Measurements from ENCODE around the gene PRR20C. TPM values are rescaled to one million over a fixed set of nuclear protein-coding genes. Genes with fewer than 3 reads are reported as not detected.
"Not testable (repeated sequence)": the region's sequence is repeated elsewhere in the genome, so short reads cannot be mapped to it uniquely, and the experiment has no call there.

PRR20C gene
- total RNA-seq, 1 experiment from 2014 or later = not detected

GRCh38 chr13:57147188-57147587 lies 6.7 kb upstream of the PRR20C start, which contains the start of gene PRR20B:
Gene PRR20B (plus strand): TSS chr13:57147488. CDS start chr13:57147875, 387 bp downstream.
- H3K9me3 ChIP-seq (ENCODE audit: low read depth, low read length, poor library complexity, severe bottlenecking); CTCF ChIA-PET; H3K4me1 ChIP-seq (ENCODE audit: insufficient read depth, low read length, poor library complexity, severe bottlenecking); H3K27ac ChIP-seq (ENCODE audit: low read depth, low read length, poor library complexity, severe bottlenecking); H3K36me3 ChIP-seq (ENCODE audit: insufficient read depth, low read length, poor library complexity, severe bottlenecking); BruUV-seq (replicated peaks); POLR2A ChIA-PET (ENCODE audit: low non-redundant PET); DNase-seq (ENCODE audit: low spot score); H3K27me3 ChIP-seq (replicated peaks; ENCODE audit: insufficient read depth, low read depth, low read length, poor library complexity); intact Hi-C loops (cut with micrococcal nuclease; ENCODE audit: unreplicated experiment); H3K4me3 ChIP-seq (ENCODE audit: low read depth, low read length, poor library complexity, severe bottlenecking): not testable (repeated sequence)

DNA sequence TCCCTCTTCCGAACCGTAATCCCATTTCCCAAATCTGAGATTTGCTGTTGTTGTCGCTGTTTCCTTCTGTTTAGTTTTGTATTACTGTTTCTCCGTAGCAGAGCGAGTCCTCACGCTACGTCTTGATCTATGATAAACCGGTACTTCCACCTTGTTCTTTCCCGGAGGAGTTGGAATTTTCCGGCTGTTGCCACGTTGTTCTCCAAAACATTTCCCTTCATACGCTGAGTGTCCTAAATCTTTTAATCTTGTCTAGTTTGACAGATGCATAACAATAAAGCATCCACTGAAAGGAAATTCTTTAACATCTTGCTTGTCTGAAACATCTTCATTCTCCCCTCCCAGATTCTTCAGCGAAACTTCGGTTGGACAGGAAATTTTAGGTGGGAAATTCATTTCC lies 5.8 kb upstream of the PRR20C start:
- CTCF ChIA-PET; H3K4me1 ChIP-seq (ENCODE audit: insufficient read depth, low read length, poor library complexity, severe bottlenecking); H3K36me3 ChIP-seq (ENCODE audit: insufficient read depth, low read length, poor library complexity, severe bottlenecking); POLR2A ChIA-PET (ENCODE audit: low non-redundant PET); H3K27me3 ChIP-seq (replicated peaks; ENCODE audit: insufficient read depth, low read depth, low read length, poor library complexity); H3K27ac ChIP-seq (ENCODE audit: low read depth, low read length, poor library complexity, severe bottlenecking); H3K9me3 ChIP-seq (ENCODE audit: low read depth, low read length, poor library complexity, severe bottlenecking); intact Hi-C loops (cut with micrococcal nuclease; ENCODE audit: unreplicated experiment); H3K4me3 ChIP-seq (ENCODE audit: low read depth, low read length, poor library complexity, severe bottlenecking); DNase-seq (ENCODE audit: low spot score); BruUV-seq (replicated peaks): not testable (repeated sequence)

GRCh38 chr13:57160332-57160731 lies 6.5 kb downstream of the PRR20C start, which contains the start of gene PRR20D:
Gene PRR20D (plus strand): TSS chr13:57160632. CDS start chr13:57161019, 387 bp downstream.
- H3K9me3 ChIP-seq (ENCODE audit: low read depth, low read length, poor library complexity, severe bottlenecking); H3K36me3 ChIP-seq (ENCODE audit: insufficient read depth, low read length, poor library complexity, severe bottlenecking); CTCF ChIA-PET; H3K4me3 ChIP-seq (ENCODE audit: low read depth, low read length, poor library complexity, severe bottlenecking); POLR2A ChIA-PET (ENCODE audit: low non-redundant PET); intact Hi-C loops (cut with micrococcal nuclease; ENCODE audit: unreplicated experiment); H3K27me3 ChIP-seq (replicated peaks; ENCODE audit: insufficient read depth, low read depth, low read length, poor library complexity); BruUV-seq (replicated peaks); H3K27ac ChIP-seq (ENCODE audit: low read depth, low read length, poor library complexity, severe bottlenecking); H3K4me1 ChIP-seq (ENCODE audit: insufficient read depth, low read length, poor library complexity, severe bottlenecking); DNase-seq (ENCODE audit: low spot score): not testable (repeated sequence)

DNA sequence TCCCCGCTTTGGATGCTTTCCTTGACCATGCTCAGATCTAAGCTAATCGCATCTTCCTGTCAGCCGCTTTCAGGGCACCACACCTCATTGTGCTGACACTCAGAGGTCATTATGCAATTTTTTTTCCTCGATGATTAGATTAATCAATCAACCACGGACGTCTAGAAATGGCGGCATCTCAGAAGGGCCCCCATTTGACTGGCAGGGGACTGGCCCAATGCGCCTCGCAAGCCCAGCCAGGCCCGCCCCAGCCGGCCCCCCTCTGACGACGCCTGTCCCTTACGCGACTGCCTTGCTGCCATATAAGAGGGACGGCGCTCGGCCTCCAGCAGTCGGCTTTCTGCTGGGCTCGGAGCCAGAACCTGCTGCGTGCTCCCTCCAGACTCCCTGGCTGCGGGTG lies 13.0 kb downstream of the PRR20C start, which contains the start of gene PRR20E:
Gene PRR20E (plus strand): TSS at position 301 of the 400 bp plus-strand sequence. CDS start 387 bp downstream, outside the sequence.
- H3K27ac ChIP-seq (ENCODE audit: low read depth, low read length, poor library complexity, severe bottlenecking); H3K27me3 ChIP-seq (replicated peaks; ENCODE audit: insufficient read depth, low read depth, low read length, poor library complexity); H3K36me3 ChIP-seq (ENCODE audit: insufficient read depth, low read length, poor library complexity, severe bottlenecking); BruUV-seq (replicated peaks); DNase-seq (ENCODE audit: low spot score); CTCF ChIA-PET; POLR2A ChIA-PET (ENCODE audit: low non-redundant PET); H3K4me1 ChIP-seq (ENCODE audit: insufficient read depth, low read length, poor library complexity, severe bottlenecking); H3K4me3 ChIP-seq (ENCODE audit: low read depth, low read length, poor library complexity, severe bottlenecking); H3K9me3 ChIP-seq (ENCODE audit: low read depth, low read length, poor library complexity, severe bottlenecking); intact Hi-C loops (cut with micrococcal nuclease; ENCODE audit: unreplicated experiment): not testable (repeated sequence)

DNA sequence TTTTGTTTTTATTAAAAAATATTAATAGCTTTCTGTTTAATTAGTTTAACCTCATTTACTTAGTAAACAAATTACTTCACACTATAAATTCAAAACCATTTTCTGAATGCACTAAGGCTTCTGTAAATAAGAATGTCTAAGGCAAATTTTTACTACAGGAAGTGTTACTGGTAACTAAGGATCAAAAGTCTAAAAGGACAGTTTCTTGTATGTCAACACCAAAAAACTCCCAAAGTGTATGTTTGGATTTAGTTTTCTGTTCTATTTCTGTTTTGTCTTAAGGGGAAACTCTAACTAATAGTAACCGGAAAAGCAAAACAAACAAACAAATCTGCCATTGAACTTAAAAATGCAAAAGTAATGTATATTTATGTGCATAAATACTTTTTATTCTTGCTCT lies 37.8 kb downstream of the PRR20C start:
- TF ChIP-seq EZH2 (IDR thresholded peaks at IDR 0.05; ENCODE audit: borderline replicate concordance, low read depth, low read length, poor library complexity, severe bottlenecking) = no peak
- no peak for TF ChIP-seq CTCF (conservative IDR thresholded peaks at IDR 0.05; ENCODE audit: low read depth, low read length)
- Histone ChIP-seq H3K9me3 (ENCODE audit: low read depth, low read length, poor library complexity, severe bottlenecking) (no peaks in the 10 kb centered on the region), H3K4me3 (ENCODE audit: low read depth, low read length, poor library complexity, severe bottlenecking) (no peak overlapping the region), H3K27me3 (replicated peaks; ENCODE audit: insufficient read depth, low read depth, low read length, poor library complexity) (no peaks in the 10 kb centered on the region), H3K4me1 (ENCODE audit: insufficient read depth, low read length, poor library complexity, severe bottlenecking) (no peaks in the 10 kb centered on the region), H3K36me3 (ENCODE audit: insufficient read depth, low read length, poor library complexity, severe bottlenecking) (no peaks in the 10 kb centered on the region), H3K27ac (ENCODE audit: low read depth, low read length, poor library complexity, severe bottlenecking) (no peak overlapping the region)
- no TSS peak for BruUV-seq (replicated peaks)
- intact Hi-C loops (cut with micrococcal nuclease; ENCODE audit: unreplicated experiment) = no loop called here
- no peak for DNase-seq (ENCODE audit: low spot score)
- CTCF ChIA-PET = no interaction called here
- POLR2A ChIA-PET (ENCODE audit: low non-redundant PET) = no interaction called here

Other genes starting within 250 kb of the PRR20C start
- gene PRR20A, start 13.1 kb upstream of the PRR20C start, total RNA-seq (2021) = not detected in 2 replicates
- not detected in 2 replicates for gene PRR20B, start 6.6 kb upstream of the PRR20C start, total RNA-seq (2021)
- not detected in 2 replicates for gene PRR20D, start 6.6 kb downstream of the PRR20C start, total RNA-seq (2021)
- not detected in 2 replicates for gene PRR20E, start 13.1 kb downstream of the PRR20C start, total RNA-seq (2021)

Data from A673 (cell line).